GM12892 (cell line): Measurements from ENCODE around the gene FXYD4.

ENCODE experiments used
- POLR2A ChIP-seq: IDR thresholded peaks from 2 replicates; pipeline ENCODE4 v1.6.1; 2011; ENCODE audit warnings: low read depth, low read length, control low read depth
- POLR2AphosphoS5 ChIP-seq: IDR thresholded peaks from 2 replicates; pipeline ENCODE4 v1.6.1; 2011; ENCODE audit warnings: low read depth, low read length, control low read depth
- TAF1 ChIP-seq: IDR thresholded peaks from 2 replicates; pipeline ENCODE4 v1.6.1; 2011; ENCODE audit warnings: low read depth, mild to moderate bottlenecking, control low read depth, low read length, borderline replicate concordance

GRCh38 chr10:43415544-43415943 lies 44.1 kb downstream of the FXYD4 start:
- TF ChIP-seq POLR2AphosphoS5, result no peak
- no peak for TF ChIP-seq POLR2A
- no peak for TF ChIP-seq TAF1
